HFF-Myc (cell line): ENCODE measurements around the gene IL11RA.
A peak's percentile ranks its signal among the peaks of the same experiment; 100 is the strongest.
"Not testable (repeated sequence)": the region's sequence is repeated elsewhere in the genome, so short reads cannot be mapped to it uniquely, and the experiment has no call there.

Source experiments
- DNase-seq: peaks from one replicate; pipeline ENCODE4 v3.0.0-alpha.2; 2011; ENCODE audit warnings: low read depth; ENCODE audit errors: extremely low read depth
- H3K4me3 ChIP-seq: replicated peaks from 2 replicates; pipeline ENCODE4 v1.5.1; 2011; ENCODE audit warnings: low read depth, mild to moderate bottlenecking, control low read depth, low read length
- CTCF ChIP-seq: IDR thresholded peaks from 2 replicates; pipeline ENCODE4 v1.5.1; 2012; ENCODE audit warnings: mild to moderate bottlenecking, low read depth, low read length, control low read depth; ENCODE audit errors: missing control alignments

IL11RA gene

GRCh38 chr9:34637356-34638137, 14.4 kb upstream of the IL11RA start, which contains the start of gene SIGMAR1:
Gene SIGMAR1, minus strand, starts transcription at chr9:34637787. Its CDS starts 90 bp downstream, at chr9:34637697.
- peak within 1 kb of the TSS; percentile 93 for H3K4me3 ChIP-seq
- no peak for TF ChIP-seq CTCF
- DNase-seq, result peak; percentile 69

- no peak for TF ChIP-seq CTCF
These were observed 13.9 kb upstream of the IL11RA start for GRCh38 chr9:34638138-34638445.

GRCh38 chr9:34639322-34639721, 12.7 kb upstream of the IL11RA start:
- not testable (repeated sequence) for DNase-seq

More at GRCh38 chr9:34638138-34638445, 13.9 kb upstream of the IL11RA start:
- peak overlapping the region; percentile 93 for H3K4me3 ChIP-seq
- no peak for DNase-seq

GRCh38 chr9:34642679-34643078, 9.3 kb upstream of the IL11RA start:
- no peak for TF ChIP-seq CTCF
- H3K4me3 ChIP-seq, result no peak overlapping the region
- DNase-seq, result no peak

More at GRCh38 chr9:34639322-34639721, 12.7 kb upstream of the IL11RA start:
- H3K4me3 ChIP-seq, result not testable (repeated sequence)

GRCh38 chr9:34644766-34645314, 7.1 kb upstream of the IL11RA start:
- TF ChIP-seq CTCF, result no peak
- H3K4me3 ChIP-seq, result no peak overlapping the region
- DNase-seq, result no peak

- no peak for DNase-seq
- TF ChIP-seq CTCF, result peak; percentile 45
- peak within 1 kb of the TSS; percentile 66 for H3K4me3 ChIP-seq
These were observed 5.5 kb upstream of the IL11RA start, which contains the start of gene GALT for GRCh38 chr9:34646211-34647083. Gene GALT, plus strand, starts transcription at chr9:34646675. Its CDS starts 30 bp downstream, at chr9:34646705.

- peak overlapping the region; percentile 66 for H3K4me3 ChIP-seq
- DNase-seq, result no peak
- no peak for TF ChIP-seq CTCF
These were observed 4.9 kb upstream of the IL11RA start for GRCh38 chr9:34647084-34647403.
